Neural progenitor cell (in vitro differentiated cells): ENCODE results near the gene SYTL2. TPM values are rescaled to one million over a fixed set of nuclear protein-coding genes. Genes with fewer than 3 reads are reported as not detected.
A peak's percentile ranks its signal among the peaks of the same experiment; 100 is the strongest.

ENCODE experiments used
- DNase-seq: peaks from one replicate; pipeline ENCODE4 v3.0.0-alpha.2; 2016; ENCODE audit warnings: low spot score
- H2AFZ ChIP-seq: fragments of 200-600 bp; sonication (generic); replicated peaks from 2 replicates; pipeline ENCODE4 v1.6.1; 2016; ENCODE audit warnings: antibody characterized with exemption
- H3F3A ChIP-seq: fragments of 200-600 bp; sonication (generic); 2 replicates; pipeline ENCODE4 v1.6.1; 2016; ENCODE audit warnings: antibody characterized with exemption, low read depth
- H3K27ac ChIP-seq: fragments of 200-600 bp; sonication (generic); 2 replicates; pipeline ENCODE4 v1.5.1; 2016; ENCODE audit warnings: mild to moderate bottlenecking
- H3K27me3 ChIP-seq: fragments of 200-600 bp; sonication (generic); 2 replicates; pipeline ENCODE4 v1.6.1; 2016; ENCODE audit warnings: mild to moderate bottlenecking, moderate library complexity
- H3K36me3 ChIP-seq: fragments of 200-600 bp; sonication (generic); 2 replicates; pipeline ENCODE4 v1.5.1; 2016
- H3K4me1 ChIP-seq: fragments of 200-600 bp; sonication (generic); 2 replicates; pipeline ENCODE4 v1.6.1; 2016; ENCODE audit warnings: mixed run types
- H3K4me2 ChIP-seq: fragments of 200-600 bp; sonication (generic); 2 replicates; pipeline ENCODE4 v1.6.1; 2016
- H3K4me3 ChIP-seq: fragments of 200-600 bp; sonication (generic); 2 replicates; pipeline ENCODE4 v1.5.1; 2016
- H3K79me2 ChIP-seq: fragments of 200-600 bp; sonication (generic); 2 replicates; pipeline ENCODE4 v1.6.1; 2016; ENCODE audit warnings: low read depth
- H3K9ac ChIP-seq: fragments of 200-600 bp; sonication (generic); 2 replicates; pipeline ENCODE4 v1.6.1; 2016
- H3K9me3 ChIP-seq: fragments of 200-600 bp; sonication (generic); 2 replicates; pipeline ENCODE4 v1.5.1; 2016; ENCODE audit warnings: low read depth
- H4K20me1 ChIP-seq: fragments of 200-600 bp; sonication (generic); 2 replicates; pipeline ENCODE4 v1.6.1; 2016; ENCODE audit warnings: low read depth
- H3K27ac Mint-ChIP-seq: 3 replicates; pipeline ENCODE4 v1.8.0; 2021; ENCODE audit warnings: mixed read lengths
- H3K27me3 Mint-ChIP-seq: 2 replicates; pipeline ENCODE4 v1.8.0; 2022; ENCODE audit warnings: low read depth, mild to moderate bottlenecking, inconsistent platforms, moderate library complexity, mixed read lengths; ENCODE audit not compliant: insufficient read depth
- H3K36me3 Mint-ChIP-seq: 3 replicates; pipeline ENCODE4 v1.8.0; 2021; ENCODE audit warnings: mixed read lengths
- H3K4me1 Mint-ChIP-seq: 3 replicates; pipeline ENCODE4 v1.8.0; 2021; ENCODE audit warnings: mixed read lengths
- H3K4me3 Mint-ChIP-seq: 3 replicates; pipeline ENCODE4 v1.8.0; 2021; ENCODE audit warnings: mild to moderate bottlenecking, moderate library complexity, mixed read lengths
- H3K9me3 Mint-ChIP-seq: 3 replicates; pipeline ENCODE4 v1.8.0; 2020; ENCODE audit warnings: mixed read lengths
- CTCF ChIP-seq: fragments of 200-600 bp; sonication (generic); IDR thresholded peaks from 2 replicates; pipeline ENCODE4 v1.5.1; 2017; ENCODE audit warnings: antibody characterized with exemption, mild to moderate bottlenecking
- EZH2 ChIP-seq: fragments of 200-600 bp; sonication (generic); IDR thresholded peaks from 2 replicates; pipeline ENCODE4 v1.6.1; 2017; ENCODE audit warnings: antibody characterized with exemption, mild to moderate bottlenecking, moderate library complexity
- EZH2phosphoT487 ChIP-seq: fragments of 200-600 bp; sonication (generic); IDR thresholded peaks from 2 replicates; pipeline ENCODE4 v1.6.1; 2017; ENCODE audit warnings: antibody characterized with exemption
- total RNA-seq: library from RNA; depleted of rRNA; stranded (reverse); fragments of >200 nt; gene quantifications from 2 replicates; pipeline ENCODE4 v1.2.3, GENCODE V29; 2015; ENCODE audit warnings: low replicate concordance

Gene SYTL2
- total RNA-seq, 1 donor from 2014 or later, result 34.1 TPM

- Histone ChIP-seq H3K4me1 (peaks cover 62% of the 10 kb centered on the region), H3K9ac (peak overlapping the region; percentile 18), H4K20me1 (no peaks in the 10 kb centered on the region), H3K4me3 (peak overlapping the region; percentile 41), H3K27me3 (no peaks in the 10 kb centered on the region), H3F3A (peaks cover 35% of the 10 kb centered on the region), H3K79me2 (peaks cover 14% of the 10 kb centered on the region), H3K4me2 (peak overlapping the region; percentile 77), H3K9me3 (no peaks in the 10 kb centered on the region), H3K27ac (peak overlapping the region; percentile 94), H3K36me3 (no peaks in the 10 kb centered on the region), H2AFZ (no peak overlapping the region)
- Mint-ChIP-seq H3K4me1 (peaks cover 54% of the 10 kb centered on the region), H3K27ac (no peak overlapping the region), H3K9me3 (no peaks in the 10 kb centered on the region), H3K4me3 (peak overlapping the region; percentile 83), H3K36me3 (no peaks in the 10 kb centered on the region), H3K27me3 (no peaks in the 10 kb centered on the region)
- TF ChIP-seq EZH2phosphoT487 (no peak), EZH2 (no peak), CTCF (no peak)
- DNase-seq, result no peak
Measured at GRCh38 chr11:85717429-85717828, 93.5 kb downstream of the SYTL2 start.

DNA sequence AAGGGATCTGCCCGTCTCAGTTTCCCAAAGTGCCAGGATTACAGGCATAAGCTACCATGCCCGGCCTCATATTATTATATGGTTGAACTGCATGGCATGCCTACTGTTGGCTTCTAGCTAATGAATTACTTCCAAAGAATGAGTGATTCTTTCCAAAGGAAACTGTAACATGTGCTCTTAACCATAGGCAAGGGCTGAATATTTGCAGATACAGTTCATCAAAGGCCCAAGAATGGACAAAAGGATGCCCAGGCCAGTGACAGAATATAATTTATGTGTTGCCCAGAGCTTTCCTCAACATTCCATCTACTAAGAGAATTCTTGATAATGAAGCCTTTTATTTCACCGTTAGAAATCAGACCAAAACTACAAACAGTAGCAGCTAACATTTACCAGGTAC is 98.0 kb downstream of the SYTL2 start:
- Mint-ChIP-seq H3K9me3 (no peaks in the 10 kb centered on the region), H3K27ac (no peak overlapping the region)
- TF ChIP-seq EZH2, result no peak

GRCh38 chr11:85710917-85711316 is 100.0 kb downstream of the SYTL2 start:
- Histone ChIP-seq H3F3A (no peaks in the 10 kb centered on the region), H3K27me3 (no peaks in the 10 kb centered on the region), H3K9ac (no peak overlapping the region), H3K4me3 (no peak overlapping the region), H4K20me1 (no peaks in the 10 kb centered on the region), H3K4me1 (peaks cover 10% of the 10 kb centered on the region), H2AFZ (no peak overlapping the region), H3K79me2 (peaks cover 5% of the 10 kb centered on the region), H3K27ac (no peak overlapping the region), H3K9me3 (no peaks in the 10 kb centered on the region), H3K36me3 (no peaks in the 10 kb centered on the region), H3K4me2 (no peak overlapping the region)
- Mint-ChIP-seq H3K27me3 (no peaks in the 10 kb centered on the region), H3K27ac (no peak overlapping the region), H3K36me3 (no peaks in the 10 kb centered on the region), H3K4me3 (no peak overlapping the region), H3K9me3 (no peaks in the 10 kb centered on the region), H3K4me1 (peaks cover 8% of the 10 kb centered on the region)
- no peak for DNase-seq
- no peak for TF ChIP-seq EZH2phosphoT487
- no peak for TF ChIP-seq EZH2
- TF ChIP-seq CTCF, result no peak

More for the DNA sequence above, 98.0 kb downstream of the SYTL2 start:
- Histone ChIP-seq H2AFZ (no peak overlapping the region), H3K4me3 (no peak overlapping the region), H3K27ac (no peak overlapping the region), H3K9me3 (no peaks in the 10 kb centered on the region), H4K20me1 (no peaks in the 10 kb centered on the region), H3K9ac (no peak overlapping the region), H3K36me3 (no peaks in the 10 kb centered on the region), H3K79me2 (peaks cover 14% of the 10 kb centered on the region), H3K27me3 (no peaks in the 10 kb centered on the region), H3K4me1 (peaks cover 30% of the 10 kb centered on the region), H3K4me2 (no peak overlapping the region), H3F3A (peaks cover 8% of the 10 kb centered on the region)
- no peak for DNase-seq
- H3K4me3 Mint-ChIP-seq, result no peak overlapping the region
- H3K27me3 Mint-ChIP-seq, result no peaks in the 10 kb centered on the region
- no peaks in the 10 kb centered on the region for H3K36me3 Mint-ChIP-seq
- peaks cover 29% of the 10 kb centered on the region for H3K4me1 Mint-ChIP-seq

GRCh38 chr11:85709941-85710702 is 100.8 kb downstream of the SYTL2 start:
- Mint-ChIP-seq H3K36me3 (no peaks in the 10 kb centered on the region), H3K27ac (no peak overlapping the region), H3K9me3 (no peaks in the 10 kb centered on the region), H3K27me3 (no peaks in the 10 kb centered on the region), H3K4me3 (no peak overlapping the region), H3K4me1 (peaks cover 4% of the 10 kb centered on the region)
- Histone ChIP-seq H3K36me3 (no peaks in the 10 kb centered on the region), H3K9me3 (no peaks in the 10 kb centered on the region), H4K20me1 (no peaks in the 10 kb centered on the region), H3K9ac (no peak overlapping the region), H3F3A (no peaks in the 10 kb centered on the region), H3K27ac (no peak overlapping the region), H2AFZ (no peak overlapping the region), H3K4me2 (no peak overlapping the region), H3K4me1 (peaks cover 7% of the 10 kb centered on the region), H3K4me3 (no peak overlapping the region), H3K79me2 (no peaks in the 10 kb centered on the region), H3K27me3 (no peaks in the 10 kb centered on the region)
- no peak for TF ChIP-seq CTCF
- TF ChIP-seq EZH2phosphoT487, result no peak
- no peak for DNase-seq
